ENCODE results near the gene AMBRA1.

Gene AMBRA1

DNA sequence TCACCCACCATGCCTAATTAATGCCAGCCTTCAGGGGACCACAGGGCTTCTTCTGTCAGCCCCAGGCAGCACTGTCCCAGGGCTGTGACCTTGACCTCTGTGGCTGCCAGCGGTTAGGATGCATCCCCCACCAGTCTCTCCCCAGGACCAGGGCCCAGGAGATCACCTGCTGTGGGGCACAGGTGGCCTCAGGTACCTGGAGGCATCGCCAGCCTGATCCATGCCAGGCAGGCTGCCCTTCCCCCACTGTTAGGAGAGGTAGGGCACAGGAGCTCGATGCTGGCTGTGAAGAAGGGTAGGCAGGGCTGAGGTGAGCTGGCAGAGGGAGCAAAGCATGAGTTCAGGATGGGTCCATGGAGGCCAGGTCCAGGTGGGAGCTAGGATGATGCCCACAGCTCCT is 229.0 kb downstream of the AMBRA1 start:
- no peak overlapping the region for H3K27ac ChIP-seq
- H3K27me3 ChIP-seq (ENCODE audit: insufficient read depth, low read depth) = no peaks in the 10 kb centered on the region
- H2AFZ ChIP-seq (ENCODE audit: low read depth) = no peak overlapping the region
- H3K79me2 ChIP-seq (ENCODE audit: insufficient read depth, low read depth) = no peaks in the 10 kb centered on the region; the same call in 1 of the 2 replicates
- H4K20me1 ChIP-seq (ENCODE audit: insufficient read depth) = no peaks in the 10 kb centered on the region
- no peaks in the 10 kb centered on the region for H3K36me3 ChIP-seq (ENCODE audit: insufficient read depth)
- TF ChIP-seq, protein P1, sequence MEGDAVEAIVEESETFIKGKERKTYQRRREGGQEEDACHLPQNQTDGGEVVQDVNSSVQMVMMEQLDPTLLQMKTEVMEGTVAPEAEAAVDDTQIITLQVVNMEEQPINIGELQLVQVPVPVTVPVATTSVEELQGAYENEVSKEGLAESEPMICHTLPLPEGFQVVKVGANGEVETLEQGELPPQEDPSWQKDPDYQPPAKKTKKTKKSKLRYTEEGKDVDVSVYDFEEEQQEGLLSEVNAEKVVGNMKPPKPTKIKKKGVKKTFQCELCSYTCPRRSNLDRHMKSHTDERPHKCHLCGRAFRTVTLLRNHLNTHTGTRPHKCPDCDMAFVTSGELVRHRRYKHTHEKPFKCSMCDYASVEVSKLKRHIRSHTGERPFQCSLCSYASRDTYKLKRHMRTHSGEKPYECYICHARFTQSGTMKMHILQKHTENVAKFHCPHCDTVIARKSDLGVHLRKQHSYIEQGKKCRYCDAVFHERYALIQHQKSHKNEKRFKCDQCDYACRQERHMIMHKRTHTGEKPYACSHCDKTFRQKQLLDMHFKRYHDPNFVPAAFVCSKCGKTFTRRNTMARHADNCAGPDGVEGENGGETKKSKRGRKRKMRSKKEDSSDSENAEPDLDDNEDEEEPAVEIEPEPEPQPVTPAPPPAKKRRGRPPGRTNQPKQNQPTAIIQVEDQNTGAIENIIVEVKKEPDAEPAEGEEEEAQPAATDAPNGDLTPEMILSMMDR (conservative IDR thresholded peaks at IDR 0.05; ENCODE audit: low read depth, low read length) = no peak
- no peak overlapping the region for H3K4me3 ChIP-seq (IDR thresholded peaks at IDR 0.05; ENCODE audit: insufficient read depth, low read depth, low read length)
- no peak overlapping the region for H3K9ac ChIP-seq
- H3K4me1 ChIP-seq (ENCODE audit: low read depth, poor library complexity, severe bottlenecking) = no peaks in the 10 kb centered on the region
- no peak overlapping the region for H3K4me2 ChIP-seq

DNA sequence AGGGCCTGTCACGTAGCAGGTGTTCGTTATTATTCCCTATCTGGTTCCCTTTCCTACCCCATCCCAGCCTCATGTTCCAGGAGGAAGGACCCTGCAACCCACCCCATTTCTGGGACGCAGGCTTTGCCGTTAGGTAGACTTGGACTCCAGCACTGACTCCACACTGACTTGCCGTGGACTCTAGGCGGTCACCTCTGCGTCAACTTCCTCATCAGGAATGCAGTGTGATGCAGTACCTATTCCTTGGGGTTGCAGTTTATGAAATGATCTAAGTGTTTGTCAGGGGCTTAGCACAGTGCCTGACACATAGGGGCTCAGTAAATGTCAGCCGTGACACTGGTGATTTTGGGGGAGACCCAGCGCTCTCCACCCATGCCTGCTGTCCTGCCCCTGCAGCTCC is 229.8 kb downstream of the AMBRA1 start:
- Histone ChIP-seq H3K4me1 (ENCODE audit: low read depth, poor library complexity, severe bottlenecking) (no peaks in the 10 kb centered on the region), H3K4me2 (no peak overlapping the region), H2AFZ (ENCODE audit: low read depth) (no peak overlapping the region), H3K27me3 (ENCODE audit: insufficient read depth, low read depth) (no peaks in the 10 kb centered on the region), H3K4me3 (IDR thresholded peaks at IDR 0.05; ENCODE audit: insufficient read depth, low read depth, low read length) (no peak overlapping the region), H3K79me2 (ENCODE audit: insufficient read depth, low read depth) (no peaks in the 10 kb centered on the region; the same call in 1 of the 2 replicates), H3K36me3 (ENCODE audit: insufficient read depth) (no peaks in the 10 kb centered on the region), H3K27ac (no peak overlapping the region), H4K20me1 (ENCODE audit: insufficient read depth) (no peaks in the 10 kb centered on the region), H3K9ac (no peak overlapping the region)
- TF ChIP-seq, protein P1 (conservative IDR thresholded peaks at IDR 0.05; ENCODE audit: low read depth, low read length) = no peak

DNA sequence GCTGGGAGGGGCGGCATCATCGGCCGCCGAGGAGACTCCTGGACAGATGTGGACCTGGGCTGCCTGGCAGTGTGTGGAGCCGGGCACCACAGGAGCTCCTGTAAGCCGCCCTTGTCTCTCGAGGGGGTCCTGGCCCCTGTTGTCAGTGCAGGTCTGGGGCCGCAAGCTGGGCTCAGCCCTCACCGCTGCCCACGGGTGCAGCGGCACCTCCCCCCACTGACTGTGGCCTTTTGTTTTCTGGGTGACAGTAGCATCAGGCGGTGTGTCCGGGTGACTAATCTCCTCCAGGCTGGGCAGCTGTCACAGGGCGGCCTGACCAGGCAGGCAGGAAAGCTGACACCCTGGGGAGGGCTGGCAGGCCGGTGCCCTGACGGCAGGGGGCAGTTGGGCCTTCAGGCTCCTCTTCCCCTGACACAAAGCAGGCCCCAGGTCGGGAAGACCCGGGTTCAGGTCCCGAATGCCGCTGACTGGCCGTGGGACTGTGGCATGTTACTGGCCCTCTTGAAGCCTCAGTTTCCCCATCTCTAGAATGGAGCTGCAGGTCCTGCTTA is 230.3 kb downstream of the AMBRA1 start:
- no peaks in the 10 kb centered on the region for H3K4me1 ChIP-seq (ENCODE audit: low read depth, poor library complexity, severe bottlenecking)
- no peaks in the 10 kb centered on the region for H3K27me3 ChIP-seq (ENCODE audit: insufficient read depth, low read depth)
- no peak overlapping the region for H3K4me3 ChIP-seq (IDR thresholded peaks at IDR 0.05; ENCODE audit: insufficient read depth, low read depth, low read length)
- no peaks in the 10 kb centered on the region; the same call in 1 of the 2 replicates for H3K79me2 ChIP-seq (ENCODE audit: insufficient read depth, low read depth)
- H3K36me3 ChIP-seq (ENCODE audit: insufficient read depth) = no peaks in the 10 kb centered on the region
- TF ChIP-seq, protein P1 (conservative IDR thresholded peaks at IDR 0.05; ENCODE audit: low read depth, low read length) = no peak
- no peak overlapping the region for H3K27ac ChIP-seq
- H3K9ac ChIP-seq = no peak overlapping the region
- no peak overlapping the region for H2AFZ ChIP-seq (ENCODE audit: low read depth)
- H4K20me1 ChIP-seq (ENCODE audit: insufficient read depth) = no peaks in the 10 kb centered on the region
- H3K4me2 ChIP-seq = no peak overlapping the region

DNA sequence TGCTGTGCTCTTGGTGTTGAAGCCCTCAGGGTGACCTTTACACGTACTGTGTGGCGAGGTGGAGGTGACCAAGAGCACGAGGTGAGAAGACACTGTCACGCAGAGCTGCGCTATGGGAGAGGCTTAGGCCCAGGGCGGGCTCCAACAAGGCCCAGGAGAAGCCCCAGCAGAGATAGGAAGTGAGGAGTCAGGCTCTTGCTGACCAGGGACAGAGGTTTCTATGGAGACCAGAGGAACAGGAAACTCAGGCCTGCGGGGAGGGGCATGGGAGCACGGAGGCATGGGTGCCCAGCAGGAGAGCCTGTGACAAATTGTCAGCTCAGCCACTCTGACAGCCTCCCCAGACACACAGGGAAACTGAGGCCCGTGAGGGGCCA is 230.8 kb downstream of the AMBRA1 start:
- H2AFZ ChIP-seq (ENCODE audit: low read depth) = no peak overlapping the region
- no peaks in the 10 kb centered on the region for H4K20me1 ChIP-seq (ENCODE audit: insufficient read depth)
- TF ChIP-seq, protein P1 (conservative IDR thresholded peaks at IDR 0.05; ENCODE audit: low read depth, low read length) = no peak
- no peaks in the 10 kb centered on the region for H3K27me3 ChIP-seq (ENCODE audit: insufficient read depth, low read depth)
- H3K36me3 ChIP-seq (ENCODE audit: insufficient read depth) = no peaks in the 10 kb centered on the region
- H3K9ac ChIP-seq = no peak overlapping the region
- H3K27ac ChIP-seq = no peak overlapping the region
- no peaks in the 10 kb centered on the region; the same call in 1 of the 2 replicates for H3K79me2 ChIP-seq (ENCODE audit: insufficient read depth, low read depth)
- no peak overlapping the region for H3K4me3 ChIP-seq (IDR thresholded peaks at IDR 0.05; ENCODE audit: insufficient read depth, low read depth, low read length)
- H3K4me1 ChIP-seq (ENCODE audit: low read depth, poor library complexity, severe bottlenecking) = no peaks in the 10 kb centered on the region
- H3K4me2 ChIP-seq = no peak overlapping the region

All from KMS-11 (cell line).